ENCODE measurements around the gene CASQ2.

DNA sequence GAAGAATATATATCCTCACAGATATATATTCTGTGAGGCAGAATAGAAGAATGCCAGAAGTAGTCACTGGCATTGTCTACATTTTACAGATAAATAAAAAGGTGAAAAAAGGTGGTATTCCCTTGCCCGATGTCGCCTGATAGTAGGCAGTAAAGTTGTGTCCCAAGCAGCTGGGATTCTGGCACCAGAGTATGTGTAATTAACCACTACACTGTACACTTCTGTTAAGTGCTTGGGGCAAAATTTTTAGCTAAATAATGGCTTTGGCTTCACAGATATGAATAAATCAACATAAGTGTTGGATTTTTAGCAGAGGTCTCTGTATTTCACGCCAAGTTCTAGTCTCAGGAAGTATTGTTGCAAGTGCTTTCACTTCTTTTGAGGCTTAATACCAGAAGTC lies 13.3 kb upstream of the CASQ2 start:
- TF ChIP-seq, protein P1, sequence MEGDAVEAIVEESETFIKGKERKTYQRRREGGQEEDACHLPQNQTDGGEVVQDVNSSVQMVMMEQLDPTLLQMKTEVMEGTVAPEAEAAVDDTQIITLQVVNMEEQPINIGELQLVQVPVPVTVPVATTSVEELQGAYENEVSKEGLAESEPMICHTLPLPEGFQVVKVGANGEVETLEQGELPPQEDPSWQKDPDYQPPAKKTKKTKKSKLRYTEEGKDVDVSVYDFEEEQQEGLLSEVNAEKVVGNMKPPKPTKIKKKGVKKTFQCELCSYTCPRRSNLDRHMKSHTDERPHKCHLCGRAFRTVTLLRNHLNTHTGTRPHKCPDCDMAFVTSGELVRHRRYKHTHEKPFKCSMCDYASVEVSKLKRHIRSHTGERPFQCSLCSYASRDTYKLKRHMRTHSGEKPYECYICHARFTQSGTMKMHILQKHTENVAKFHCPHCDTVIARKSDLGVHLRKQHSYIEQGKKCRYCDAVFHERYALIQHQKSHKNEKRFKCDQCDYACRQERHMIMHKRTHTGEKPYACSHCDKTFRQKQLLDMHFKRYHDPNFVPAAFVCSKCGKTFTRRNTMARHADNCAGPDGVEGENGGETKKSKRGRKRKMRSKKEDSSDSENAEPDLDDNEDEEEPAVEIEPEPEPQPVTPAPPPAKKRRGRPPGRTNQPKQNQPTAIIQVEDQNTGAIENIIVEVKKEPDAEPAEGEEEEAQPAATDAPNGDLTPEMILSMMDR (IDR thresholded peaks at IDR 0.05; ENCODE audit: low read depth, low read length, poor library complexity, severe bottlenecking) = no peak
- TF ChIP-seq EZH2phosphoT487 (IDR thresholded peaks at IDR 0.05; ENCODE audit: borderline replicate concordance, low read length) = no peak

Measured in DOHH2 (cell line).